Spinal cord (tissue), 4 donors: ENCODE results near the gene IL13. TPM values are rescaled to one million over a fixed set of nuclear protein-coding genes. Genes with fewer than 3 reads are reported as not detected.

ENCODE experiments used
- polyA plus RNA-seq, 2 donors: library from polyadenylated mRNA; unstranded; fragments of 120-200 nt; gene quantifications; one replicate each; pipeline ENCODE4 v1.2.1, GENCODE V29; 2013; ENCODE audit not compliant: insufficient read length in 2 of 2
- total RNA-seq, 2 donors: library from RNA; depleted of rRNA in 1 of 2; stranded (reverse); fragments of 120-200 nt in 1 of 2; fragments of >200 nt in 1 of 2; gene quantifications; one replicate each; pipeline versions ENCODE4 v1.2.3 to v1.2.4, GENCODE V29; 2013 to 2014

The IL13 gene
- total and polyA plus RNA-seq, 4 donors: 0.18 TPM; not detected in 3

Other genes starting within 250 kb of the IL13 start
- gene IRF1, start 167.4 kb upstream of the IL13 start, total RNA-seq: 1 to 10 TPM; 7.8 to 8.5 TPM
- gene IRF1, start 167.4 kb upstream of the IL13 start, polyA plus RNA-seq: 1 to 10 TPM; 5.8 to 6.9 TPM
- gene IL5, start 114.7 kb upstream of the IL13 start, total RNA-seq: under 1 TPM in 1 of 2 donors, not detected in 1; 0.50 TPM
- under 1 TPM in 1 of 2 donors, not detected in 1; 0.86 TPM for gene IL5, start 114.7 kb upstream of the IL13 start, polyA plus RNA-seq
- gene RAD50, start 101.2 kb upstream of the IL13 start, total RNA-seq: 10 to 100 TPM; 27.7 to 40.5 TPM
- 10 to 100 TPM; 22.0 to 31.9 TPM for gene RAD50, start 101.2 kb upstream of the IL13 start, polyA plus RNA-seq
- gene IL4, start 15.8 kb downstream of the IL13 start, total RNA-seq: not detected
- gene IL4, start 15.8 kb downstream of the IL13 start, polyA plus RNA-seq: under 1 TPM in 1 of 2 donors, not detected in 1; 0.43 TPM
- 10 to 100 TPM; 42.3 to 97.6 TPM for gene KIF3A, start 79.4 kb downstream of the IL13 start, total RNA-seq
- 10 to 100 TPM; 84.6 to 88.6 TPM for gene KIF3A, start 79.4 kb downstream of the IL13 start, polyA plus RNA-seq
- 1 to 10 TPM in 1 of 2 donors, under 1 TPM in 1; 0.69 to 1.3 TPM for gene CCNI2, start 89.3 kb downstream of the IL13 start, total RNA-seq
- gene CCNI2, start 89.3 kb downstream of the IL13 start, polyA plus RNA-seq: 10 to 100 TPM; 18.5 to 24.0 TPM
- 10 to 100 TPM; 67.9 to 83.2 TPM for gene SEPTIN8, start 119.1 kb downstream of the IL13 start, total RNA-seq
- gene SEPTIN8, start 119.1 kb downstream of the IL13 start, polyA plus RNA-seq: 100 to 1,000 TPM; 131 to 149 TPM
- gene SOWAHA, start 155.1 kb downstream of the IL13 start, total RNA-seq: 1 to 10 TPM; 1.2 to 4.1 TPM
- 1 to 10 TPM; 4.8 to 5.8 TPM for gene SOWAHA, start 155.1 kb downstream of the IL13 start, polyA plus RNA-seq
- 1 to 10 TPM; 4.5 to 6.3 TPM for gene SHROOM1, start 172.5 kb downstream of the IL13 start, total RNA-seq
- 10 to 100 TPM; 11.6 to 17.6 TPM for gene SHROOM1, start 172.5 kb downstream of the IL13 start, polyA plus RNA-seq
- under 1 TPM; 0.69 to 0.83 TPM for gene GDF9, start 208.3 kb downstream of the IL13 start, total RNA-seq
- gene GDF9, start 208.3 kb downstream of the IL13 start, polyA plus RNA-seq: 1 to 10 TPM; 1.2 to 2.0 TPM
- gene UQCRQ, start 208.5 kb downstream of the IL13 start, total RNA-seq: 100 to 1,000 TPM; 104 to 407 TPM
- 100 to 1,000 TPM; 248 to 271 TPM for gene UQCRQ, start 208.5 kb downstream of the IL13 start, polyA plus RNA-seq
- gene LEAP2, start 215.5 kb downstream of the IL13 start, total RNA-seq: 1 to 10 TPM in 1 of 2 donors, under 1 TPM in 1; 0.79 to 1.8 TPM
- gene LEAP2, start 215.5 kb downstream of the IL13 start, polyA plus RNA-seq: 1 to 10 TPM; 3.2 to 3.5 TPM